A549 (cell line): ENCODE measurements around the gene OR2T35. TPM values are rescaled to one million over a fixed set of nuclear protein-coding genes. Genes with fewer than 3 reads are reported as not detected.
"Not testable (repeated sequence)": the region's sequence is repeated elsewhere in the genome, so short reads cannot be mapped to it uniquely, and the experiment has no call there.

ENCODE experiments used
- ATAC-seq, 2 experiments: fragments of 200-7000 bp in 1 of 2; fragments of >200 bp in 1 of 2; cut with Nextera tagmentation in 1 of 2; cut with Tn5 transposase in 1 of 2; 3 replicates each; pipeline versions ENCODE4 v1.8.0 to v1.9.1; 2018 to 2020; ENCODE audit warnings: mild to moderate bottlenecking in 1 of 2, moderate library complexity in 1 of 2
- CTCF ChIA-PET: fragments of 300-600 bp; sonication (Branson Sonifier 250); formaldehyde crosslinking; extraction: SDS; loops from one replicate; lab custom pipeline; 2021; ENCODE audit warnings: antibody characterized with exemption, inconsistent platforms; lab: Yijun Ruan, JAX
- POLR2A ChIA-PET: fragments of 350-600 bp; formaldehyde crosslinking; extraction: SDS; loops from one replicate; lab custom pipeline; 2021; ENCODE audit warnings: antibody characterized with exemption, inconsistent platforms; lab: Yijun Ruan, JAX
- DNase-seq, 2 experiments: peaks; one replicate each; pipeline versions ENCODE4 v3.0.0 to v3.0.0-alpha.2; 2011 to 2016; ENCODE audit warnings: low read depth in 1 of 2, low spot score in 1 of 2
- FAIRE-seq: peaks from 2 replicates; lab custom pipeline; 2011; peaks lifted over from hg19 to GRCh38; lab: Jason Lieb, UNC
- H3K27ac ChIP-seq, 2 experiments: fragments of >200 bp; sonication (Bioruptor Twin); formaldehyde crosslinking; 3 replicates each; pipeline ENCODE4 v1.5.1; 2016 to 2017
- H3K4me1 ChIP-seq: fragments of >200 bp; sonication (Bioruptor Twin); formaldehyde crosslinking; 3 replicates; pipeline ENCODE4 v1.6.1; 2016
- H3K4me2 ChIP-seq: fragments of >200 bp; sonication (Bioruptor Twin); formaldehyde crosslinking; 3 replicates; pipeline ENCODE4 v1.6.1; 2016
- H3K4me3 ChIP-seq: fragments of >200 bp; sonication (Bioruptor Twin); formaldehyde crosslinking; 3 replicates; pipeline ENCODE4 v1.5.1; 2016
- H3K9me3 ChIP-seq: fragments of >200 bp; sonication (Bioruptor Twin); formaldehyde crosslinking; 3 replicates; pipeline ENCODE4 v1.6.1; 2016
- ATOH8 ChIP-seq: fragments of 250-450 bp; sonication (Bioruptor Pico); IDR thresholded peaks from 2 replicates; pipeline ENCODE4 v1.5.0; 2020; ENCODE audit warnings: low read depth, mild to moderate bottlenecking, moderate library complexity
- BCL3 ChIP-seq: fragments of >200 bp; sonication (Bioruptor Twin); formaldehyde crosslinking; IDR thresholded peaks from 3 replicates; pipeline ENCODE4 v1.6.1; 2016
- CEBPB ChIP-seq, 2 experiments: fragments of >200 bp in 1 of 2; sonication (Bioruptor Twin) in 1 of 2; formaldehyde crosslinking in 1 of 2; IDR thresholded peaks; 2 replicates each; pipeline ENCODE4 v1.6.1; 2012 to 2016
- CHD4 ChIP-seq: fragments of 200-600 bp; sonication (generic); IDR thresholded peaks from 2 replicates; pipeline ENCODE4 v1.6.1; 2016; ENCODE audit warnings: antibody characterized with exemption, mild to moderate bottlenecking, borderline replicate concordance
- FOSB ChIP-seq: fragments of 250-450 bp; sonication (Bioruptor Pico); IDR thresholded peaks from 2 replicates; pipeline ENCODE4 v1.5.0; 2020; ENCODE audit warnings: mild to moderate bottlenecking, moderate library complexity
- HOXB13 ChIP-seq: fragments of 250-450 bp; sonication (Bioruptor Pico); IDR thresholded peaks from 2 replicates; pipeline ENCODE4 v1.5.0; 2020; ENCODE audit warnings: low read depth, mild to moderate bottlenecking, moderate library complexity
- NPAS2 ChIP-seq: fragments of 250-450 bp; sonication (Bioruptor Pico); IDR thresholded peaks from 2 replicates; pipeline ENCODE4 v1.8.0; 2022; ENCODE audit warnings: mild to moderate bottlenecking, moderate library complexity, borderline replicate concordance
- REST ChIP-seq: fragments of 200-600 bp; sonication (generic); IDR thresholded peaks from 2 replicates; pipeline ENCODE4 v1.6.1; 2016; ENCODE audit warnings: antibody characterized with exemption, mild to moderate bottlenecking, moderate library complexity
- TP53 ChIP-seq: fragments of 250-450 bp; sonication (Bioruptor Pico); IDR thresholded peaks from 2 replicates; pipeline ENCODE4 v1.5.0; 2021; ENCODE audit warnings: mild to moderate bottlenecking, moderate library complexity
- ZFP36 ChIP-seq: fragments of 450-650 bp; IDR thresholded peaks from 2 replicates; pipeline ENCODE4 v1.6.1; 2014; ENCODE audit warnings: borderline replicate concordance; ENCODE audit not compliant: partially characterized antibody
- WGBS: methylation state at CpG from one replicate; pipeline ENCODE4 v1.1.6; 2017; ENCODE audit errors: missing lambda C conversion rate; 5-methylcytosine and 5-hydroxymethylcytosine counted together
- polyA plus RNA-seq, 4 experiments: library from polyadenylated mRNA; depleted of rRNA in 3 of 4; stranded (reverse); fragments of >200 nt; fragmentation: RNase III in 1 of 4; extraction: RNeasy Plus Mini Kit Qiagen cat#74134 plus additional on column Dnase treatment in 1 of 4; gene quantifications; 2 replicates in 3 of 4; 3 replicates in 1 of 4; pipeline ENCODE4 v1.2.3, GENCODE V29; 2011 to 2017
- TF ChIP-seq, protein P1 (sequence below): IDR thresholded peaks from 2 replicates; pipeline ENCODE4 v1.6.1; 2012
- TF ChIP-seq, protein P2 (sequence below): fragments of 250-450 bp; sonication (Bioruptor Pico); IDR thresholded peaks from 2 replicates; pipeline ENCODE4 v1.5.0; 2021; ENCODE audit warnings: mild to moderate bottlenecking, moderate library complexity, borderline replicate concordance

The OR2T35 gene
- polyA plus RNA-seq, 2 of the 4 experiments (the other 2 are of a cell fraction) = not detected

DNA sequence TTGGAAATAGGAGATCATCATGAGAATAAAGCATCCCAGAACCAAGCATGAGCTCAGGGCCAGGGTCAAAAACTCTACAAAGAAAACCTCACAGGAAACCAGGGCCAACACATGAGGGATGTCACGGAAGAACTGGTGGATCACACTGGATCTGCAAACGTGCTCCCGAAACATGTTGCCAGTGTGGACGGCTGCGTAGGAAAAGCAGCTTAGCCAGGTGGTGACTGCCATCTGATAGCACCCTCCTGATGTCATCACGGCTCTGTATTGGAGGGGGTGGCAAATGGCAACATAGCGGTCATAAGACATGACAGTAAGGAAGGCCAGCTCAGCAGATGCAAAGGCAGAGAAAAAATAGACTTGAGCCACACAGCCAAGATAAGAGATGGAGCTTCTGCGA is 36.6 kb upstream of the OR2T35 start:
- FAIRE-seq (no peak), DNase-seq (no peak)
- POLR2A ChIA-PET = no interaction called here

DNA sequence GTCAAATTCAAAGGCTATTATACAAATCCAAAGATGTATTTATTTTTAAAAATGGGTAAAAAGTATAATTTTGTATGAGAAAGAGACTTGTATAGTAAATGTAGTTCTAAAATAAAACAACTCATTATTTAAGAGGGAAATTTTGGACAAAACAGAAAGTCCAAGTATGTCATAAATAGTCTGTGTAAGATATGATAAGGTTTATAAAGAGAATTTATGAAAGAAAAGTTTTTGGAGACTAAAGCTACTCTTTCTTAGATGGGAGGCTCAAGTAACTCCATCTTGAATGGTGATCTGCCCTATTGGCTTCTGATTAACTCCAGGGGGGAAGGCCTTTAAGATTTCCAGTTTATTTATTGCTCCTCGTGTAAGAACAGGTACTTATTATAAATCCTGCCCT is 24.9 kb upstream of the OR2T35 start:
- Histone ChIP-seq H3K4me3 (no peak overlapping the region), H3K27ac (no peak overlapping the region), H3K4me2 (no peak overlapping the region), H3K9me3 (no peaks in the 10 kb centered on the region; the same call in 2 of the 3 replicates), H3K4me1 (no peaks in the 10 kb centered on the region)
- ChIA-PET CTCF (no interaction called here), POLR2A (no interaction called here)
- FAIRE-seq = peak; percentile 61
- peak in 1 of 2 experiments; percentile 6 for DNase-seq
- ATAC-seq = no peak
- WGBS = 0% methylated on average over 1 of the region's 1 CpG
- no peak for TF ChIP-seq REST
- TF ChIP-seq ZFP36 = peak; percentile 50

More for the DNA sequence above, 36.6 kb upstream of the OR2T35 start:
- Histone ChIP-seq H3K4me1 (no peaks in the 10 kb centered on the region), H3K27ac (no peak overlapping the region), H3K4me3 (no peak overlapping the region), H3K4me2 (no peak overlapping the region), H3K9me3 (no peaks in the 10 kb centered on the region)
- ATAC-seq = no peak
- TF ChIP-seq, protein P1, sequence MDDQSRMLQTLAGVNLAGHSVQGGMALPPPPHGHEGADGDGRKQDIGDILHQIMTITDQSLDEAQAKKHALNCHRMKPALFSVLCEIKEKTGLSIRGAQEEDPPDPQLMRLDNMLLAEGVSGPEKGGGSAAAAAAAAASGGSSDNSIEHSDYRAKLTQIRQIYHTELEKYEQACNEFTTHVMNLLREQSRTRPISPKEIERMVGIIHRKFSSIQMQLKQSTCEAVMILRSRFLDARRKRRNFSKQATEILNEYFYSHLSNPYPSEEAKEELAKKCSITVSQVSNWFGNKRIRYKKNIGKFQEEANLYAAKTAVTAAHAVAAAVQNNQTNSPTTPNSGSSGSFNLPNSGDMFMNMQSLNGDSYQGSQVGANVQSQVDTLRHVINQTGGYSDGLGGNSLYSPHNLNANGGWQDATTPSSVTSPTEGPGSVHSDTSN = no peak
- TF ChIP-seq, protein P2, sequence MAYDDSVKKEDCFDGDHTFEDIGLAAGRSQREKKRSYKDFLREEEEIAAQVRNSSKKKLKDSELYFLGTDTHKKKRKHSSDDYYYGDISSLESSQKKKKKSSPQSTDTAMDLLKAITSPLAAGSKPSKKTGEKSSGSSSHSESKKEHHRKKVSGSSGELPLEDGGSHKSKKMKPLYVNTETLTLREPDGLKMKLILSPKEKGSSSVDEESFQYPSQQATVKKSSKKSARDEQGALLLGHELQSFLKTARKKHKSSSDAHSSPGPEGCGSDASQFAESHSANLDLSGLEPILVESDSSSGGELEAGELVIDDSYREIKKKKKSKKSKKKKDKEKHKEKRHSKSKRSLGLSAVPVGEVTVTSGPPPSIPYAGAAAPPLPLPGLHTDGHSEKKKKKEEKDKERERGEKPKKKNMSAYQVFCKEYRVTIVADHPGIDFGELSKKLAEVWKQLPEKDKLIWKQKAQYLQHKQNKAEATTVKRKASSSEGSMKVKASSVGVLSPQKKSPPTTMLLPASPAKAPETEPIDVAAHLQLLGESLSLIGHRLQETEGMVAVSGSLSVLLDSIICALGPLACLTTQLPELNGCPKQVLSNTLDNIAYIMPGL (CRISPR knock-in tag) = no peak
- TF ChIP-seq CHD4 = no peak
- no peak for TF ChIP-seq HOXB13
- TF ChIP-seq FOSB = no peak
- no peak for TF ChIP-seq TP53 (CRISPR knock-in tag)
- no peak for TF ChIP-seq NPAS2 (CRISPR knock-in tag)
- TF ChIP-seq ATOH8 (CRISPR knock-in tag) = no peak
- TF ChIP-seq BCL3 = no peak
- no peak for TF ChIP-seq CEBPB (IDR thresholded peaks at IDR 0.05)
- CTCF ChIA-PET = interaction anchor here (1.1 kb wide), 1 partner anchor 18 kb away, joined by 3 read pairs; no protein-coding TSS in a partner anchor
- whole genome bisulfite sequencing = 20% methylated on average over 8 of the region's 8 CpGs

DNA sequence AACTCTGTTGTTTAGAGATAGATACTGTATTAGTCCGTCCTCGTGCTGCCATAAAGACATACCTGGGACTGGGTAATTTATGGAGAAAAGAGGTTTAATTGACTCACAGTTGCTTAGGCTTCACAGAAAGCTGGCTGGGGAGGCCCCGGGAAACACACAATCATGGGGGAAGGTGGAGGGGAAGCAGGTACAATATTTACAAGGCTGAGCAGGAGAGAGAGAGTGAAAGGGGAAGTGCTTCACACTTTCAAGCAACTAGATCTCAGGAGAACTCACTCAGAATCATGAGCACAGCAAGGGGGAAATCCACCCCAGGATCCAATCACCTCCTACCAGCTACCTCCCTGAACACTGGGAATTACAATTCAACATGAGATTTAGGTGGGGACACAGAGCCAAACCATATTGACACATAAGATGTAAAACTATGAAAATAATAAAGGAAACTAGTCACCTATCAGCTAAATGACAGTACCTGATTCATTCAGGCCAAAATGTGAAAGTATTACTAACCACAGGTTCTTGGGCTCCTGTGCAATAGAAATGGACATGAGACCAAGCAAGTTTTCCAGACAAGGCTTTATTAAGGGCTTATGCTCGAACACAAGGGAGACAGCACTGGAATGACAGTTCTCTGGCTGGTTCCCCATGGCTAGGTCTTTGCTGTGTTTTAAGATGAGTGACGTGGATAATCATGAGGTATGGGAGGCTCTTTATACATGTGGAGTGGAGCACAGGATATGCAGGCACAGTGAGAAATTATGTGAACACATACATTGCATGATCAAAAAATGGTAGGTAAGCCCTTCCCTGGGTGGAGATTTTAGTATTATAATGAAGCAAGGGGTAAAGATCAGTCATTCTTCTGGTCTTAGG is 18.6 kb upstream of the OR2T35 start:
- H3K4me2 ChIP-seq, H3K4me1 ChIP-seq, DNase-seq, FAIRE-seq, CTCF ChIA-PET, ATAC-seq, POLR2A ChIA-PET, H3K27ac ChIP-seq, H3K9me3 ChIP-seq, H3K4me3 ChIP-seq: not testable (repeated sequence)
- WGBS = under 1% methylated on average over 5 of the region's 5 CpGs

DNA sequence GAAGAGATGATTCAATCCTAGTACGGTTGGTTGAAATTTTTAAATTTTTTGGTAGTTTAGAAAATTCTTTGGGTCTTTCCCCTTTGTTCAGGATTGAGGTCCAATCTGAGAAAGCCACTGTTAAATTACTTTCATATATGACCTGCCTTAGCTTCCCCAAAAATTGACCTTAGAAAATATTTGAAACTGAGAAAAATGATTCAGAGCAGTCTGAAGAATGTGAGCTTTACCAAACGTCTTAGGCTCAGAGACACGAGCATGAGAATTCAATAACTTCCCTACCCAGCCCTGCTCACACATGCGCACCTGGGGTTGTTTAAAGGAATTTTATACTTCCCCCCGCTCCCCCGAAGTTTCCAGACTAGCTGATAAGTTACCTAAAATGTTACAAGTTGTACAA is 11.7 kb upstream of the OR2T35 start:
- DNase-seq, POLR2A ChIA-PET: not testable (repeated sequence)

GRCh38 chr1:248655354-248655753 is 10.3 kb upstream of the OR2T35 start, which contains the start of gene OR2T27:
Gene OR2T27, minus strand, starts transcription at chr1:248655528. Its CDS starts 4,644 bp downstream, at chr1:248650884.
- POLR2A ChIA-PET, FAIRE-seq, H3K27ac ChIP-seq, DNase-seq, H3K4me2 ChIP-seq, H3K4me1 ChIP-seq, H3K4me3 ChIP-seq, CTCF ChIA-PET, ATAC-seq, H3K9me3 ChIP-seq: not testable (repeated sequence)
- WGBS = 0% methylated on average over 2 of the region's 3 CpGs

More for the DNA sequence above, 11.7 kb upstream of the OR2T35 start:
- WGBS = 10% methylated on average over 6 of the region's 6 CpGs
- H3K27ac ChIP-seq, CTCF ChIA-PET, H3K9me3 ChIP-seq, H3K4me1 ChIP-seq, ATAC-seq, H3K4me3 ChIP-seq, H3K4me2 ChIP-seq, FAIRE-seq: not testable (repeated sequence)
